ENCODE data around the gene SLC35E1. TPM values are rescaled to one million over a fixed set of nuclear protein-coding genes. Genes with fewer than 3 reads are reported as not detected.

SLC35E1 gene
- polyA plus RNA-seq, 6 donors from 2014 or later, result 15.4 to 26.2 (median 19.4) TPM

- DNase-seq (no peak), ATAC-seq (ENCODE audit: low read depth in 2 of 2) (no peak)
- peak overlapping the region in 5 of 6 donors; percentile 65 to 97 (median 93) for H3K27ac Mint-ChIP-seq
- peak overlapping the region in 4 of 8 donors; percentile 38 to 80 (median 64) for H3K4me3 Mint-ChIP-seq
- H3K4me1 Mint-ChIP-seq, result peaks cover 73 to 88% (median 85%) of the 10 kb centered on the region in 3 donors
- no peaks in the 10 kb centered on the region for H3K9me3 Mint-ChIP-seq
- H3K36me3 Mint-ChIP-seq, result no peaks in the 10 kb centered on the region
- no peaks in the 10 kb centered on the region for H3K27me3 Mint-ChIP-seq
Observed at GRCh38 chr19:16593181-16593580, 21.0 kb upstream of the SLC35E1 start.

GRCh38 chr19:16591803-16592556, 19.8 kb upstream of the SLC35E1 start:
- Mint-ChIP-seq H3K27ac (peak overlapping the region in 3 of 6 donors; percentile 43 to 80 (median 78)), H3K9me3 (no peaks in the 10 kb centered on the region), H3K36me3 (no peaks in the 10 kb centered on the region), H3K27me3 (no peaks in the 10 kb centered on the region), H3K4me3 (peak overlapping the region in 4 of 8 donors; percentile 2 to 22 (median 16)), H3K4me1 (peaks cover 79 to 92% (median 91%) of the 10 kb centered on the region in 3 donors)
- DNase-seq, result no peak
- ATAC-seq (ENCODE audit: low read depth in 2 of 2), result no peak

- ATAC-seq (ENCODE audit: low read depth in 2 of 2) (no peak), DNase-seq (no peak)
- peaks cover 81 to 96% (median 94%) of the 10 kb centered on the region in 3 donors for H3K4me1 Mint-ChIP-seq
- H3K4me3 Mint-ChIP-seq, result peak overlapping the region in 6 of 8 donors; percentile 2 to 51 (median 26)
- H3K27me3 Mint-ChIP-seq, result no peaks in the 10 kb centered on the region
- H3K9me3 Mint-ChIP-seq, result no peaks in the 10 kb centered on the region
- no peaks in the 10 kb centered on the region for H3K36me3 Mint-ChIP-seq
- H3K27ac Mint-ChIP-seq, result peak overlapping the region in 4 of 6 donors; percentile 32 to 99 (median 64)
Observed at GRCh38 chr19:16590876-16591802, 18.9 kb upstream of the SLC35E1 start.

GRCh38 chr19:16589917-16590316, 17.7 kb upstream of the SLC35E1 start:
- Mint-ChIP-seq H3K9me3 (no peaks in the 10 kb centered on the region), H3K4me3 (peak overlapping the region in 5 of 8 donors; percentile 25 to 94 (median 39)), H3K36me3 (no peaks in the 10 kb centered on the region), H3K27ac (peak overlapping the region; percentile 74 to 100 (median 100)), H3K27me3 (no peaks in the 10 kb centered on the region), H3K4me1 (peaks cover 81 to 96% (median 94%) of the 10 kb centered on the region in 3 donors)
- ATAC-seq (ENCODE audit: low read depth in 2 of 2) (no peak), DNase-seq (no peak)

- Mint-ChIP-seq H3K27me3 (no peaks in the 10 kb centered on the region), H3K36me3 (no peaks in the 10 kb centered on the region), H3K9me3 (no peaks in the 10 kb centered on the region), H3K4me3 (peak overlapping the region; percentile 85 to 97 (median 94)), H3K4me1 (peaks cover 79 to 96% (median 94%) of the 10 kb centered on the region in 3 donors), H3K27ac (peak overlapping the region; percentile 98 to 100 (median 100))
- DNase-seq (no peak), ATAC-seq (ENCODE audit: low read depth in 2 of 2) (peak; percentile 2 to 4)
Observed at GRCh38 chr19:16588824-16589577, 16.8 kb upstream of the SLC35E1 start.

GRCh38 chr19:16587833-16588823, 15.9 kb upstream of the SLC35E1 start:
- H3K36me3 Mint-ChIP-seq, result no peaks in the 10 kb centered on the region
- H3K4me1 Mint-ChIP-seq, result peaks cover 73 to 96% (median 94%) of the 10 kb centered on the region in 3 donors
- no peaks in the 10 kb centered on the region for H3K27me3 Mint-ChIP-seq
- H3K27ac Mint-ChIP-seq, result peak overlapping the region; percentile 98 to 100 (median 100)
- DNase-seq (peak; percentile 94), ATAC-seq (ENCODE audit: low read depth in 2 of 2) (peak; percentile 67 to 68)
- no peaks in the 10 kb centered on the region for H3K9me3 Mint-ChIP-seq
- H3K4me3 Mint-ChIP-seq, result peak overlapping the region; percentile 85 to 97 (median 94)

GRCh38 chr19:16586991-16587832, 15.0 kb upstream of the SLC35E1 start:
- no peaks in the 10 kb centered on the region for H3K36me3 Mint-ChIP-seq
- DNase-seq (peak; percentile 91), ATAC-seq (ENCODE audit: low read depth in 2 of 2) (no peak)
- peak overlapping the region; percentile 98 to 100 (median 100) for H3K27ac Mint-ChIP-seq
- no peaks in the 10 kb centered on the region for H3K9me3 Mint-ChIP-seq
- H3K4me3 Mint-ChIP-seq, result peak overlapping the region; percentile 85 to 97 (median 94)
- H3K27me3 Mint-ChIP-seq, result no peaks in the 10 kb centered on the region
- peaks cover 73 to 97% (median 94%) of the 10 kb centered on the region in 3 donors for H3K4me1 Mint-ChIP-seq

- Mint-ChIP-seq H3K4me1 (peaks cover 70 to 96% (median 92%) of the 10 kb centered on the region in 3 donors), H3K9me3 (no peaks in the 10 kb centered on the region)
- no peak for DNase-seq
Observed at GRCh38 chr19:16586477-16586871, 14.3 kb upstream of the SLC35E1 start.

GRCh38 chr19:16585808-16586476, 13.7 kb upstream of the SLC35E1 start:
- peaks cover 71 to 93% (median 92%) of the 10 kb centered on the region in 3 donors for H3K4me1 Mint-ChIP-seq
- peak overlapping the region; percentile 85 to 97 (median 94) for H3K4me3 Mint-ChIP-seq
- DNase-seq (peak; percentile 89), ATAC-seq (ENCODE audit: low read depth in 2 of 2) (peak; percentile 36 to 42)
- no peaks in the 10 kb centered on the region for H3K27me3 Mint-ChIP-seq
- peak overlapping the region; percentile 98 to 100 (median 100) for H3K27ac Mint-ChIP-seq
- no peaks in the 10 kb centered on the region for H3K9me3 Mint-ChIP-seq
- no peaks in the 10 kb centered on the region for H3K36me3 Mint-ChIP-seq

More at GRCh38 chr19:16586477-16586871, 14.3 kb upstream of the SLC35E1 start:
- Mint-ChIP-seq H3K27ac (peak overlapping the region; percentile 98 to 100 (median 100)), H3K4me3 (peak overlapping the region; percentile 85 to 97 (median 94)), H3K36me3 (no peaks in the 10 kb centered on the region), H3K27me3 (no peaks in the 10 kb centered on the region)
- no peak for ATAC-seq (ENCODE audit: low read depth in 2 of 2)

- Mint-ChIP-seq H3K27me3 (no peaks in the 10 kb centered on the region), H3K27ac (peak overlapping the region; percentile 98 to 100 (median 100)), H3K9me3 (no peaks in the 10 kb centered on the region), H3K36me3 (no peaks in the 10 kb centered on the region), H3K4me3 (peak overlapping the region; percentile 85 to 97 (median 94)), H3K4me1 (peaks cover 72 to 95% (median 93%) of the 10 kb centered on the region in 3 donors)
- ATAC-seq (ENCODE audit: low read depth in 2 of 2) (no peak), DNase-seq (no peak)
Observed at GRCh38 chr19:16585094-16585801, 13.0 kb upstream of the SLC35E1 start.

Measured in naive B cell (primary cell).